ENCODE results near the gene DNAH8. TPM values are rescaled to one million over a fixed set of nuclear protein-coding genes. Genes with fewer than 3 reads are reported as not detected.

Gene DNAH8
- total RNA-seq, 1 donor from 2014 or later = not detected

- Mint-ChIP-seq H3K4me1 (ENCODE audit: low read depth, unreplicated experiment) (no peaks in the 10 kb centered on the region), H3K27me3 (ENCODE audit: low read depth, unreplicated experiment) (peaks cover 7% of the 10 kb centered on the region)
- no peaks in the 10 kb centered on the region for H4K20me1 ChIP-seq (ENCODE audit: insufficient read depth, low read length)
These were observed 294.4 kb downstream of the DNAH8 start for GRCh38 chr6:39009476-39009875.

DNA sequence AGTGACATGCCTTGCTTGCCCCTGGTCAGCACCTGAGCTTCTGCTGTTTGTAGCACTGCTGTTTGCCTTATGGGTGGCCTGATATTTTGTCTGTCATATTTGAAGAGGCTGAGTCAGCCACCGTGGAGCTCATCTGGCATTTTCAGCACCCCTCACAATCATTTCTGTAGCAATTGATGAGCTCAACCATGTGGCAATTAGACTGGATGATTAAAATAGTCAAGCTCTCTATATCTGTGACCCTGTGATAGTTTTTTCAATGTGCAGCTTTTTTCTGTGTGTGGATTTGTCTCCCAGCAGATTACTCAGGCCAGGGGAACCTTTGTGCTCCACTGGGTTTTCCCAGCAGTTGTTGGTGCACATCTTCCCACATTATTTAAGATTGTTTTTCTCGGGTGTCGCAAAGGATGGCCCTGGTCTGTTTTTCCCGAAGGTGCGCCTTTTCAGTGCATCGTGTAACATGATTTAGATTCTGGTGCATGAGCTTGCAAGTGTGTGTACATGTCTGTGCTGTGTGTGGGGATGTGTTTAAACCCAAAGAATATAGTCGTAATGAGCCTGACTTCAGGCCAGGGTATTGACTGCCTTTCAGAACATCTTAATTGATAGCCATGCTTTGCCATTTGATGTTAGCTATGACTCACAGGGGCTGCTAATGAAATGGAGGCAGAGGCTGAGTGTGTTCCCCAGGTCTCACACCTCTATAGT is 301.9 kb downstream of the DNAH8 start:
- no peak overlapping the region for H3K27ac ChIP-seq (ENCODE audit: low read depth, low read length)
- H2AFZ ChIP-seq (ENCODE audit: low read depth, low read length) = no peak overlapping the region
- no peaks in the 10 kb centered on the region for H3K27me3 ChIP-seq (ENCODE audit: insufficient read depth, low read length)
- H3K4me2 ChIP-seq (ENCODE audit: low read length) = no peak overlapping the region
- no peak overlapping the region for H3K4me3 ChIP-seq (ENCODE audit: insufficient read depth, low read depth, low read length)
- H3K9me3 ChIP-seq (ENCODE audit: insufficient read depth, low read depth, low read length) = no peaks in the 10 kb centered on the region
- H3K4me1 ChIP-seq (ENCODE audit: insufficient read depth, low read length) = no peaks in the 10 kb centered on the region
- Mint-ChIP-seq H3K9me3 (ENCODE audit: unreplicated experiment) (no peaks in the 10 kb centered on the region), H3K27ac (ENCODE audit: unreplicated experiment) (no peak overlapping the region), H3K4me1 (ENCODE audit: low read depth, unreplicated experiment) (no peaks in the 10 kb centered on the region), H3K36me3 (ENCODE audit: low read depth, unreplicated experiment) (no peaks in the 10 kb centered on the region), H3K4me3 (ENCODE audit: unreplicated experiment) (no peak overlapping the region), H3K27me3 (ENCODE audit: low read depth, unreplicated experiment) (peaks cover 4% of the 10 kb centered on the region)
- no peaks in the 10 kb centered on the region for H3K36me3 ChIP-seq (ENCODE audit: insufficient read depth, low read length)
- no peak overlapping the region for H3K9ac ChIP-seq (ENCODE audit: low read length)
- H3K79me2 ChIP-seq (ENCODE audit: insufficient read depth, low read length) = no peaks in the 10 kb centered on the region
- no peaks in the 10 kb centered on the region for H4K20me1 ChIP-seq (ENCODE audit: insufficient read depth, low read length)
- DNase-seq (ENCODE audit: low read depth) = no peak
- FAIRE-seq = no peak
- no peak for TF ChIP-seq EZH2 (IDR thresholded peaks at IDR 0.05; ENCODE audit: insufficient read depth, low read length)
- TF ChIP-seq, protein P1, sequence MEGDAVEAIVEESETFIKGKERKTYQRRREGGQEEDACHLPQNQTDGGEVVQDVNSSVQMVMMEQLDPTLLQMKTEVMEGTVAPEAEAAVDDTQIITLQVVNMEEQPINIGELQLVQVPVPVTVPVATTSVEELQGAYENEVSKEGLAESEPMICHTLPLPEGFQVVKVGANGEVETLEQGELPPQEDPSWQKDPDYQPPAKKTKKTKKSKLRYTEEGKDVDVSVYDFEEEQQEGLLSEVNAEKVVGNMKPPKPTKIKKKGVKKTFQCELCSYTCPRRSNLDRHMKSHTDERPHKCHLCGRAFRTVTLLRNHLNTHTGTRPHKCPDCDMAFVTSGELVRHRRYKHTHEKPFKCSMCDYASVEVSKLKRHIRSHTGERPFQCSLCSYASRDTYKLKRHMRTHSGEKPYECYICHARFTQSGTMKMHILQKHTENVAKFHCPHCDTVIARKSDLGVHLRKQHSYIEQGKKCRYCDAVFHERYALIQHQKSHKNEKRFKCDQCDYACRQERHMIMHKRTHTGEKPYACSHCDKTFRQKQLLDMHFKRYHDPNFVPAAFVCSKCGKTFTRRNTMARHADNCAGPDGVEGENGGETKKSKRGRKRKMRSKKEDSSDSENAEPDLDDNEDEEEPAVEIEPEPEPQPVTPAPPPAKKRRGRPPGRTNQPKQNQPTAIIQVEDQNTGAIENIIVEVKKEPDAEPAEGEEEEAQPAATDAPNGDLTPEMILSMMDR (IDR thresholded peaks at IDR 0.05; ENCODE audit: insufficient read depth, low read depth, low read length) = no peak

More at GRCh38 chr6:39009476-39009875, 294.4 kb downstream of the DNAH8 start:
- no peak overlapping the region for H3K4me3 Mint-ChIP-seq (ENCODE audit: unreplicated experiment)
- Histone ChIP-seq H3K9me3 (ENCODE audit: insufficient read depth, low read depth, low read length) (no peaks in the 10 kb centered on the region), H3K9ac (ENCODE audit: low read length) (no peak overlapping the region), H3K27me3 (ENCODE audit: insufficient read depth, low read length) (no peaks in the 10 kb centered on the region), H3K4me1 (ENCODE audit: insufficient read depth, low read length) (no peaks in the 10 kb centered on the region), H3K36me3 (ENCODE audit: insufficient read depth, low read length) (no peaks in the 10 kb centered on the region), H3K27ac (ENCODE audit: low read depth, low read length) (no peak overlapping the region), H3K4me3 (ENCODE audit: insufficient read depth, low read depth, low read length) (no peak overlapping the region), H2AFZ (ENCODE audit: low read depth, low read length) (no peak overlapping the region), H3K4me2 (ENCODE audit: low read length) (no peak overlapping the region), H3K79me2 (ENCODE audit: insufficient read depth, low read length) (no peaks in the 10 kb centered on the region)
- H3K27ac Mint-ChIP-seq (ENCODE audit: unreplicated experiment) = no peak overlapping the region
- no peaks in the 10 kb centered on the region for H3K9me3 Mint-ChIP-seq (ENCODE audit: unreplicated experiment)
- TF ChIP-seq EZH2 (IDR thresholded peaks at IDR 0.05; ENCODE audit: insufficient read depth, low read length) = no peak
- TF ChIP-seq, protein P1 (IDR thresholded peaks at IDR 0.05; ENCODE audit: insufficient read depth, low read depth, low read length) = no peak
- no peak for DNase-seq (ENCODE audit: low read depth)
- no peaks in the 10 kb centered on the region for H3K36me3 Mint-ChIP-seq (ENCODE audit: low read depth, unreplicated experiment)
- no peak for FAIRE-seq

- DNase-seq (ENCODE audit: low read depth) = no peak
- H2AFZ ChIP-seq (ENCODE audit: low read depth, low read length) = no peak overlapping the region
- no peaks in the 10 kb centered on the region for H3K4me1 ChIP-seq (ENCODE audit: insufficient read depth, low read length)
- no peak overlapping the region for H3K27ac Mint-ChIP-seq (ENCODE audit: unreplicated experiment)
- no peak for FAIRE-seq
- no peaks in the 10 kb centered on the region for H3K36me3 Mint-ChIP-seq (ENCODE audit: low read depth, unreplicated experiment)
- H3K4me3 Mint-ChIP-seq (ENCODE audit: unreplicated experiment) = no peak overlapping the region
- no peak overlapping the region for H3K4me3 ChIP-seq (ENCODE audit: insufficient read depth, low read depth, low read length)
- H3K4me2 ChIP-seq (ENCODE audit: low read length) = no peak overlapping the region
- H3K27ac ChIP-seq (ENCODE audit: low read depth, low read length) = no peak overlapping the region
- H3K9me3 ChIP-seq (ENCODE audit: insufficient read depth, low read depth, low read length) = no peaks in the 10 kb centered on the region
- no peaks in the 10 kb centered on the region for H3K27me3 ChIP-seq (ENCODE audit: insufficient read depth, low read length)
- no peaks in the 10 kb centered on the region for H4K20me1 ChIP-seq (ENCODE audit: insufficient read depth, low read length)
- peaks cover 2% of the 10 kb centered on the region for H3K27me3 Mint-ChIP-seq (ENCODE audit: low read depth, unreplicated experiment)
- H3K79me2 ChIP-seq (ENCODE audit: insufficient read depth, low read length) = no peaks in the 10 kb centered on the region
- H3K9me3 Mint-ChIP-seq (ENCODE audit: unreplicated experiment) = no peaks in the 10 kb centered on the region
- H3K36me3 ChIP-seq (ENCODE audit: insufficient read depth, low read length) = no peaks in the 10 kb centered on the region
- no peak for TF ChIP-seq EZH2 (IDR thresholded peaks at IDR 0.05; ENCODE audit: insufficient read depth, low read length)
- TF ChIP-seq, protein P1 (IDR thresholded peaks at IDR 0.05; ENCODE audit: insufficient read depth, low read depth, low read length) = no peak
- no peaks in the 10 kb centered on the region for H3K4me1 Mint-ChIP-seq (ENCODE audit: low read depth, unreplicated experiment)
- H3K9ac ChIP-seq (ENCODE audit: low read length) = no peak overlapping the region
These were observed 302.4 kb downstream of the DNAH8 start for GRCh38 chr6:39017547-39017880.
